Adrenal gland (tissue), 19 donors: ENCODE measurements around the gene ACVRL1. TPM values are rescaled to one million over a fixed set of nuclear protein-coding genes. Genes with fewer than 3 reads are reported as not detected.
A peak's percentile ranks its signal among the peaks of the same experiment; 100 is the strongest.

ENCODE experiments used
- DNase-seq, 7 donors: peaks; one replicate each; pipeline ENCODE4 v3.0.0-alpha.2; 2019 to 2020
- H3K27ac ChIP-seq, 5 donors: fragments of 200-600 bp; sonication (generic) in 4 of 5; 1 replicate in 3 of 5; 2 replicates in 2 of 5; pipeline versions ENCODE4 v1.5.1 to v1.8.0; 2016 to 2020; ENCODE audit warnings: mild to moderate bottlenecking in 1 of 5
- H3K27me3 ChIP-seq: fragments of 200-600 bp; 2 replicates; pipeline ENCODE4 v1.8.0; 2021
- H3K36me3 ChIP-seq, 2 donors: fragments of 200-600 bp; replicated peaks in 1 of 2; 1 replicate in 1 of 2; 2 replicates in 1 of 2; pipeline versions ENCODE4 v1.5.1 to v1.8.0; 2018 to 2022
- H3K4me1 ChIP-seq, 2 donors: fragments of 200-600 bp; replicated peaks in 1 of 2; 1 replicate in 1 of 2; 2 replicates in 1 of 2; pipeline versions ENCODE4 v1.5.1 to v1.8.0; 2018 to 2021
- H3K4me3 ChIP-seq, 4 donors: fragments of 200-600 bp; sonication (generic) in 3 of 4; one replicate each; pipeline ENCODE4 v1.5.1; 2016 to 2018
- H3K9me3 ChIP-seq, 3 donors: fragments of 200-600 bp; sonication (generic) in 1 of 3; replicated peaks in 1 of 3; 1 replicate in 2 of 3; 2 replicates in 1 of 3; pipeline versions ENCODE4 v1.5.1 to v1.8.0; 2016 to 2021
- POLR2A ChIP-seq, 2 donors: fragments of 450-650 bp; IDR thresholded peaks; one replicate each; pipeline ENCODE4 v1.6.1; 2017; ENCODE audit warnings: antibody characterized with exemption in 2 of 2, mild to moderate bottlenecking in 2 of 2, moderate library complexity in 1 of 2
- WGBS, 4 donors: extraction: QIAGEN DNeasy Blood & Tissue Kit in 2 of 4; methylation state at CpG; one replicate each; pipeline versions ENCODE4 v1.1.5 to v1.1.7; 2013 to 2017; 5-methylcytosine and 5-hydroxymethylcytosine counted together
- intact Hi-C, 2 donors: fragments of 100-400 bp; cut with DNase I; formaldehyde crosslinking; loops; one replicate each; pipeline versions ENCODE4 v1.14.1 to v1.15.0; 2022 to 2023
- long read RNA-seq, 10 donors: library from polyadenylated mRNA in 3 of 10; unstranded in 2 of 10; stranded (forward) in 1 of 10; transcript quantifications; one replicate each; pipeline ENCODE4 v2.0.0 and lab custom pipeline, GENCODE V29; 2021 to 2026
- polyA plus RNA-seq, 3 donors: library from polyadenylated mRNA; stranded (reverse); fragments of 200-250 nt in 2 of 3; fragments of 350-450 nt in 1 of 3; fragmentation: Illumina TruSeq in 1 of 3; extraction: RNeasy Lipid Tissue Mini Kit (QIAGEN cat#74804) in 1 of 3; gene quantifications; one replicate each; pipeline ENCODE4 v1.2.3, GENCODE V29; 2013 to 2014
- total RNA-seq, 9 donors: library from RNA; depleted of rRNA in 4 of 9; stranded (reverse); fragments of >200 nt in 4 of 9; fragments of 120-200 nt in 1 of 9; fragmentation: NEBNext Ultra II Directional in 1 of 9; extraction: Animal tissue kit (Norgen Biotek cat#: 25700) in 1 of 9; gene quantifications; one replicate each; pipeline versions ENCODE4 v1.1.0 to v1.2.4, GENCODE V29; 2013 to 2023
- TF ChIP-seq, protein P1 (sequence below), 6 experiments: fragments of 450-650 bp in 4 of 6; fragments of 200-600 bp in 2 of 6; sonication (generic) in 1 of 6; IDR thresholded peaks; 1 replicate in 5 of 6; 2 replicates in 1 of 6; pipeline versions ENCODE4 v1.5.1 to v1.8.0; 2016 to 2021; ENCODE audit warnings: antibody characterized with exemption in 6 of 6, mild to moderate bottlenecking in 2 of 6, moderate library complexity in 1 of 6
- donor health status: healthy with polysubstance abuse.
- donor health status: Bipolar disorder and iron deficiency.
- donor health status: DM: yes; HTN: yes; CAD: no.
- donor health status: DM: no; HTN: no; CAD: no.
- donor health status: DM: no; HTN: no; CAD: no.
- donor health status: DM: yes; HTN: yes; CAD: no.

ACVRL1 gene
- 100 to 1,000 TPM in 1 of 9 donors, 10 to 100 TPM in 8; 15.8 to 117 (median 45.5) TPM for total RNA-seq
- 10 to 100 TPM in 2 of 3 donors, 1 to 10 TPM in 1; 7.8 to 29.4 (median 27.6) TPM for polyA plus RNA-seq
- long read RNA-seq, donor 1 = 0 reads
- long read RNA-seq, donor 2, partial matches to known transcripts = 0 of 2 reads
- long read RNA-seq, donor 2, other reads (novel, unspliced or antisense) = 0 of 2 reads
- long read RNA-seq, donor 3 = 0 reads
- long read RNA-seq, donor 4 = 0 reads
- long read RNA-seq, donor 5, full-length matches to known transcripts = 26 of 51 reads
- long read RNA-seq, donor 5, partial matches to known transcripts = 7 of 51 reads
- long read RNA-seq, donor 5, other reads (novel, unspliced or antisense) = 18 of 51 reads
- long read RNA-seq, donor 6, full-length matches to known transcripts = 1 of 3 reads
- long read RNA-seq, donor 6, partial matches to known transcripts = 0 of 3 reads
- long read RNA-seq, donor 6, other reads (novel, unspliced or antisense) = 2 of 3 reads
- long read RNA-seq, donor 7 = 0 reads
- long read RNA-seq, donor 8, partial matches to known transcripts = 0 of 3 reads
- long read RNA-seq, donor 8, other reads (novel, unspliced or antisense) = 0 of 3 reads
- long read RNA-seq, donor 9, partial matches to known transcripts = 0 of 1 reads
- long read RNA-seq, donor 9, other reads (novel, unspliced or antisense) = 0 of 1 reads
- long read RNA-seq, donor 10, full-length matches to known transcripts = 1 of 1 reads
- long read RNA-seq, donor 10, partial matches to known transcripts = 0 of 1 reads
- long read RNA-seq, donor 10, other reads (novel, unspliced or antisense) = 0 of 1 reads

DNA sequence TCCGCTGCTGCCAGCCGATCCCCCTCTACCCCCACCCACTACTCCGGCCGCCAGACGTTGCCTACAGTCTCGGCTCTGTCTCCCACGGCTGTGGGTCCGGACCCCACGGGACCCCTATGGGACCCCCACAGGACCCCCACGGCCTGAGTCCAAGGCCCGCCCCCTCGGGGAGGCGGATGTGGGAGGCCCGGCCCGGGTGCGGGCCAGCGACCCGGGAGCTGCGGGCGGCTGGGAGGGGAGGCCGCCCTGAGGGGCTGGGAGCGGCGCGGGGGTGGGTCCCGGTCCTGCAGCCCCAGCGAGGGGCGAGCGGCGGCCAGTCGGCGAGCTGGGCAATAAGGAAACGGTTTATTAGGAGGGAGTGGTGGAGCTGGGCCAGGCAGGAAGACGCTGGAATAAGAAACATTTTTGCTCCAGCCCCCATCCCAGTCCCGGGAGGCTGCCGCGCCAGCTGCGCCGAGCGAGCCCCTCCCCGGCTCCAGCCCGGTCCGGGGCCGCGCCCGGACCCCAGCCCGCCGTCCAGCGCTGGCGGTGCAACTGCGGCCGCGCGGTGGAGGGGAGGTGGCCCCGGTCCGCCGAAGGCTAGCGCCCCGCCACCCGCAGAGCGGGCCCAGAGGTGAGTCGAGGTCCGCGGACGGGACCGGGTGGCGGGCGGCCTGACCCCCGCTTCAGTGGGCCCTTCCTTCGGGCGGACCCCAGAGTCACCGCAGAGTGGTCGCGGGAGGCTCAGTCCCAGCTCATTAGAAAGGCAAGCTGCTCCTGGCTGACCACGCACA lies at the start of gene ACVRL1:
Gene ACVRL1, plus strand, starts transcription at position 422 of the 773 bp plus-strand sequence. CDS start 4,971 bp downstream, outside the sequence.
- Histone ChIP-seq H3K4me3 (peak within 1 kb of the TSS in 2 of 4 donors; percentile 17 to 65), H3K4me1 (peaks cover 11 to 47% of the 10 kb centered on the region in 2 donors), H3K9me3 (no peaks in the 10 kb centered on the region), H3K27me3 (peaks cover 10% of the 10 kb centered on the region), H3K27ac (peak within 1 kb of the TSS; percentile 9 to 93 (median 82)), H3K36me3 (no peaks in the 10 kb centered on the region)
- DNase-seq = peak in 1 of 7 donors; percentile 52
- TF ChIP-seq, protein P1, sequence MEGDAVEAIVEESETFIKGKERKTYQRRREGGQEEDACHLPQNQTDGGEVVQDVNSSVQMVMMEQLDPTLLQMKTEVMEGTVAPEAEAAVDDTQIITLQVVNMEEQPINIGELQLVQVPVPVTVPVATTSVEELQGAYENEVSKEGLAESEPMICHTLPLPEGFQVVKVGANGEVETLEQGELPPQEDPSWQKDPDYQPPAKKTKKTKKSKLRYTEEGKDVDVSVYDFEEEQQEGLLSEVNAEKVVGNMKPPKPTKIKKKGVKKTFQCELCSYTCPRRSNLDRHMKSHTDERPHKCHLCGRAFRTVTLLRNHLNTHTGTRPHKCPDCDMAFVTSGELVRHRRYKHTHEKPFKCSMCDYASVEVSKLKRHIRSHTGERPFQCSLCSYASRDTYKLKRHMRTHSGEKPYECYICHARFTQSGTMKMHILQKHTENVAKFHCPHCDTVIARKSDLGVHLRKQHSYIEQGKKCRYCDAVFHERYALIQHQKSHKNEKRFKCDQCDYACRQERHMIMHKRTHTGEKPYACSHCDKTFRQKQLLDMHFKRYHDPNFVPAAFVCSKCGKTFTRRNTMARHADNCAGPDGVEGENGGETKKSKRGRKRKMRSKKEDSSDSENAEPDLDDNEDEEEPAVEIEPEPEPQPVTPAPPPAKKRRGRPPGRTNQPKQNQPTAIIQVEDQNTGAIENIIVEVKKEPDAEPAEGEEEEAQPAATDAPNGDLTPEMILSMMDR (IDR thresholded peaks at IDR 0.05) = no peak
- TF ChIP-seq POLR2A (IDR thresholded peaks at IDR 0.05) = peak in 1 of 2 donors; percentile 37
- intact Hi-C loops = no loop called here
- 10 to 16% (median 11%) methylated on average over 11 to 74 of the region's 74 CpGs for WGBS, 4 donors

DNA sequence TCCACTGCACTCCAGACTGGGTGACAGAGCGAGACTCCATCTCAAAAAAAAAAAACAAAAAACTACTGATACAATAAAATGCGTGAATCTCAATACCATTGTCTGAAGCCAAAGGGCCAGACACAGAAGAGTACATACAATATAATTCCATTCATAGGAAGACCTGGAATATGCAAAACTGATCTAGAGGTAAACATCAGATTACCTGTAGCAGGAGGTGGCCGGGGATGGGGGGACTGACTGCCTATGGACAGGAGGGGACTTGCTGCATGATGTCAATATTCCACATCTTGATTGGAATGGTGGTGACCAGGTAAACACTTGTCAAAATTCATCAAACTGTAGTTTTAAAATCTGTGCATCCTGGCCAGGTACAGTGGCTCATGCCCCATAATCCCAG lies 46.3 kb upstream of the ACVRL1 start:
- no peak overlapping the region for H3K4me3 ChIP-seq
- peaks cover 12% of the 10 kb centered on the region for H3K27me3 ChIP-seq
- no peaks in the 10 kb centered on the region for H3K9me3 ChIP-seq
- H3K27ac ChIP-seq = no peak overlapping the region
- intact Hi-C loops = no loop called here
- TF ChIP-seq, protein P1 (IDR thresholded peaks at IDR 0.05) = no peak
- no peak for TF ChIP-seq POLR2A (IDR thresholded peaks at IDR 0.05)
- peaks cover 0 to 9% of the 10 kb centered on the region in 2 donors for H3K4me1 ChIP-seq
- no peaks in the 10 kb centered on the region for H3K36me3 ChIP-seq
- DNase-seq = no peak
- WGBS, 4 donors = 85 to 96% (median 91%) methylated on average over 3 of the region's 3 CpGs

DNA sequence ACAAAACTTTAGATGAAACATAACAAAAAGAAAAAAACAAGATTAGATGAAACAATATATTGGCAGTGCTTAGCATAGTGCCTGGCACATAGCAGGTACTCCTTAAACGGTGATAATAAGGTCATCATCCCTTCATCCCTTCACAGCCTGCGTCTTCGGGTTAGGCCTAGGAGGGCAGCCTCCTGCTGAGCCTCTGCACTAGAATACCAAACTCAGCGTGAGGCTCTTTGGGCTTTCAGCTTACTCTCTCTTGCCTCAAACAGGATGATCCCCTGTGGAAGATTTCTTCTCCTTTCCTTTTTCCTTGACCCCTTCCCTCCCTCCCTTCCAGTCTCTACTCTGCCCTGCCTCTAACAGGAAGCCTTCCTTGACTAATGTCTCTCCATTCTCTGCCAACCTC lies 44.4 kb upstream of the ACVRL1 start:
- WGBS, 4 donors = 81 to 95% (median 85%) methylated on average over 4 of the region's 4 CpGs
- Histone ChIP-seq H3K9me3 (no peaks in the 10 kb centered on the region), H3K36me3 (no peaks in the 10 kb centered on the region), H3K27me3 (peaks cover 12% of the 10 kb centered on the region), H3K4me3 (no peak overlapping the region), H3K4me1 (peaks cover 0 to 9% of the 10 kb centered on the region in 2 donors), H3K27ac (no peak overlapping the region)
- intact Hi-C loops = no loop called here
- TF ChIP-seq, protein P1 (IDR thresholded peaks at IDR 0.05) = no peak
- no peak for TF ChIP-seq POLR2A (IDR thresholded peaks at IDR 0.05)
- DNase-seq = no peak
